Measurements from ENCODE around the gene UBL7. TPM values are rescaled to one million over a fixed set of nuclear protein-coding genes. Genes with fewer than 3 reads are reported as not detected.

Gene UBL7
- total RNA-seq, 1 donor from 2014 or later, result 15.4 TPM

- no peak for DNase-seq (ENCODE audit: low spot score)
- no peak for ATAC-seq
These were observed 35.9 kb downstream of the UBL7 start for GRCh38 chr15:74424901-74425528.

GRCh38 chr15:74423431-74424257, 37.3 kb downstream of the UBL7 start:
- no peak for ATAC-seq

GRCh38 chr15:74422652-74423430, 38.1 kb downstream of the UBL7 start:
- no peak for DNase-seq (ENCODE audit: low spot score)
- ATAC-seq, result no peak

More at GRCh38 chr15:74423431-74424257, 37.3 kb downstream of the UBL7 start:
- DNase-seq (ENCODE audit: low spot score), result no peak

GRCh38 chr15:74422265-74422651, 38.7 kb downstream of the UBL7 start:
- no peak for ATAC-seq
- no peak for DNase-seq (ENCODE audit: low spot score)

GRCh38 chr15:74421302-74422245, 39.4 kb downstream of the UBL7 start:
- no peak for DNase-seq (ENCODE audit: low spot score)
- no peak for ATAC-seq

GRCh38 chr15:74420193-74420905, 40.6 kb downstream of the UBL7 start:
- ATAC-seq, result no peak

GRCh38 chr15:74419432-74419831, 41.5 kb downstream of the UBL7 start:
- no peak for DNase-seq (ENCODE audit: low spot score)
- ATAC-seq, result no peak

More at GRCh38 chr15:74420193-74420905, 40.6 kb downstream of the UBL7 start:
- no peak for DNase-seq (ENCODE audit: low spot score)

GRCh38 chr15:74418575-74419338, 42.2 kb downstream of the UBL7 start:
- DNase-seq (ENCODE audit: low spot score) (no peak), ATAC-seq (peak; percentile 76)

- ATAC-seq, result no peak
- no peak for DNase-seq (ENCODE audit: low spot score)
These were observed 43.3 kb downstream of the UBL7 start for GRCh38 chr15:74417670-74418069.

- no peak for ATAC-seq
- no peak for DNase-seq (ENCODE audit: low spot score)
These were observed 43.7 kb downstream of the UBL7 start for GRCh38 chr15:74417225-74417624.

- ATAC-seq (no peak), DNase-seq (ENCODE audit: low spot score) (no peak)
These were observed 44.7 kb downstream of the UBL7 start for GRCh38 chr15:74415966-74416916.

- DNase-seq (ENCODE audit: low spot score) (no peak), ATAC-seq (no peak)
These were observed 46.2 kb downstream of the UBL7 start for GRCh38 chr15:74414603-74415338.

GRCh38 chr15:74414081-74414580, 46.8 kb downstream of the UBL7 start:
- DNase-seq (ENCODE audit: low spot score) (no peak), ATAC-seq (no peak)

GRCh38 chr15:74413350-74414080, 47.4 kb downstream of the UBL7 start:
- DNase-seq (ENCODE audit: low spot score) (no peak), ATAC-seq (no peak)

- DNase-seq (ENCODE audit: low spot score), result no peak
- ATAC-seq, result no peak
These were observed 48.8 kb downstream of the UBL7 start for GRCh38 chr15:74412159-74412558.

- DNase-seq (ENCODE audit: low spot score) (no peak), ATAC-seq (no peak)
These were observed 49.3 kb downstream of the UBL7 start for GRCh38 chr15:74411686-74412085.

Measured in left lobe of liver (tissue), 2 donors.